GM18909 (cell line): Measurements from ENCODE around the gene YARS1.
"Not testable (repeated sequence)": the region's sequence is repeated elsewhere in the genome, so short reads cannot be mapped to it uniquely, and the experiment has no call there.

Experiments
- ATAC-seq: cut with Tn5 transposase; IDR thresholded peaks from one replicate; pipeline ENCODE4 v1.9.1; 2021; ENCODE audit warnings: mild to moderate bottlenecking; ENCODE audit not compliant: unreplicated experiment, poor library complexity

Gene YARS1

GRCh38 chr1:32817815-32818786, 943 bp upstream of the YARS1 start:
- peak; percentile 3 for ATAC-seq

GRCh38 chr1:32816676-32817158, 441 bp downstream of the YARS1 start:
- peak; percentile 19 for ATAC-seq

GRCh38 chr1:32813941-32814739, 3.0 kb downstream of the YARS1 start:
- ATAC-seq, result no peak

GRCh38 chr1:32811917-32812316, 5.2 kb downstream of the YARS1 start:
- ATAC-seq, result no peak

GRCh38 chr1:32811265-32811664, 5.9 kb downstream of the YARS1 start:
- ATAC-seq, result no peak

GRCh38 chr1:32810358-32810757, 6.8 kb downstream of the YARS1 start:
- ATAC-seq, result no peak

- ATAC-seq, result no peak
These were observed 8.6 kb downstream of the YARS1 start for GRCh38 chr1:32808580-32808979.

GRCh38 chr1:32806910-32807523, 10.1 kb downstream of the YARS1 start:
- no peak for ATAC-seq

GRCh38 chr1:32806290-32806689, 10.9 kb downstream of the YARS1 start:
- ATAC-seq, result no peak

- ATAC-seq, result not testable (repeated sequence)
These were observed 12.7 kb downstream of the YARS1 start for GRCh38 chr1:32804460-32804859.

GRCh38 chr1:32801096-32801715, 16.0 kb downstream of the YARS1 start:
- no peak for ATAC-seq

GRCh38 chr1:32798679-32799416, 18.3 kb downstream of the YARS1 start:
- ATAC-seq, result no peak

- ATAC-seq, result no peak
These were observed 19.0 kb downstream of the YARS1 start for GRCh38 chr1:32798191-32798590.

GRCh38 chr1:32797456-32797855, 19.7 kb downstream of the YARS1 start:
- no peak for ATAC-seq

GRCh38 chr1:32795763-32796162, 21.4 kb downstream of the YARS1 start:
- not testable (repeated sequence) for ATAC-seq

GRCh38 chr1:32791881-32792280, 25.3 kb downstream of the YARS1 start:
- ATAC-seq, result no peak

- ATAC-seq, result not testable (repeated sequence)
These were observed 27.8 kb downstream of the YARS1 start for GRCh38 chr1:32789356-32789755.

- no peak for ATAC-seq
These were observed 30.3 kb downstream of the YARS1 start for GRCh38 chr1:32786856-32787255.

- no peak for ATAC-seq
These were observed 32.3 kb downstream of the YARS1 start for GRCh38 chr1:32784817-32785216.
